Measurements from ENCODE around the gene IER5. TPM values are rescaled to one million over a fixed set of nuclear protein-coding genes. Genes with fewer than 3 reads are reported as not detected.
A peak's percentile ranks its signal among the peaks of the same experiment; 100 is the strongest.

IER5 gene
- total and polyA plus RNA-seq, 2 donors (not counting 1 experiment from before 2014, with no cell fraction given), result 98.1 to 166 TPM

DNA sequence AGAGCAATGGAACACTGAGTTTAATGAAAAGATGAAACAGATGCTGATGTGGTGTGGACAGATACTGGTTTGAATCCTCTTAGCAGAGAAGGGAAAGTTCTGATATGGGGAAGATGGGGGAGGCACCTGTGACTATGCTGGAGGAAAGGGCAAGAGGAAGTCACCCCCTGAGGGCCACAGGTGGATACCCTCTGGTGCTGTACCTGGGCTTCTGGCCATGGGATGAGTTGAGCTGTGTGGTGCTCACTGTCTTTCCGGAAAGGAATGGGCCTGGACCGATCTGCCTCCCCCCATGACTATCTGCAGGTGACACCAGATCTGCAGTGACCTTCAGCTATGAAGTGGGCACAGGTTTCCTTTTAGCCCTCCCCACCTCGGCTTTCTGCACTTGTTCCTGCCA lies 52.4 kb downstream of the IER5 start:
- H3K4me1 Mint-ChIP-seq, result peaks cover 64% of the 10 kb centered on the region
- Histone ChIP-seq H3K36me3 (replicated peaks in 1 of 2; ENCODE audit: control extremely low read depth in 1 of 2, control insufficient read depth in 1 of 2, extremely low read depth in 1 of 2, insufficient read depth in 2 of 2, low read length in 1 of 2) (no peaks in the 10 kb centered on the region), H3K9ac (ENCODE audit: low read length) (no peak overlapping the region), H3K4me3 (ENCODE audit: control extremely low read depth in 1 of 5, extremely low read depth in 1 of 5, insufficient read depth in 1 of 5, low read depth in 2 of 5, low read length in 4 of 5) (no peak overlapping the region), H3K4me2 (replicated peaks; ENCODE audit: low read depth, low read length, poor library complexity, severe bottlenecking) (peak overlapping the region; percentile 51), H3K27me3 (replicated peaks in 1 of 4; ENCODE audit: control extremely low read depth in 1 of 4, control insufficient read depth in 3 of 4, insufficient read depth in 4 of 4, low read length in 3 of 4) (no peaks in the 10 kb centered on the region), H3K79me2 (ENCODE audit: control insufficient read depth, insufficient read depth, low read length) (peaks cover 14% of the 10 kb centered on the region), H3K27ac (ENCODE audit: low read length in 2 of 2) (no peak overlapping the region), H3K9me3 (ENCODE audit: control extremely low read depth in 1 of 3, control insufficient read depth in 2 of 3, insufficient read depth in 1 of 3, low read length in 2 of 3) (no peaks in the 10 kb centered on the region), H4K20me1 (ENCODE audit: control insufficient read depth, insufficient read depth, low read length, poor library complexity, severe bottlenecking) (no peaks in the 10 kb centered on the region), H2AFZ (ENCODE audit: insufficient read depth, low read depth, low read length, poor library complexity, severe bottlenecking) (no peak overlapping the region), H3K4me1 (ENCODE audit: control insufficient read depth in 2 of 2, insufficient read depth in 2 of 2, low read length in 2 of 2) (peaks cover 50 to 55% of the 10 kb centered on the region in 2 donors)
- ChIA-PET POLR2A (interaction anchor here (0.9 to 4.0 kb wide), 9 partner anchors 9 to 119 kb away, joined by 3 to 48 read pairs (median 6); partner anchors contain the start of genes IER5 and STX6), CTCF (interaction anchor here (1.1 to 20.8 kb wide), 19 partner anchors 9 to 608 kb away, joined by 3 to 672 read pairs (median 30); partner anchors contain the start of genes IER5 and MR1)
- no peaks in the 10 kb centered on the region for H3K27me3 Mint-ChIP-seq
- H3K4me3 Mint-ChIP-seq, result peak overlapping the region; percentile 24
- H3K9me3 Mint-ChIP-seq (ENCODE audit: insufficient read depth), result no peaks in the 10 kb centered on the region
- peak; percentile 36 for DNase-seq
- ATAC-seq (ENCODE audit: low read depth), result no peak
- intact Hi-C loops (cut with micrococcal nuclease), result no loop called here
- TF ChIP-seq, protein P1, sequence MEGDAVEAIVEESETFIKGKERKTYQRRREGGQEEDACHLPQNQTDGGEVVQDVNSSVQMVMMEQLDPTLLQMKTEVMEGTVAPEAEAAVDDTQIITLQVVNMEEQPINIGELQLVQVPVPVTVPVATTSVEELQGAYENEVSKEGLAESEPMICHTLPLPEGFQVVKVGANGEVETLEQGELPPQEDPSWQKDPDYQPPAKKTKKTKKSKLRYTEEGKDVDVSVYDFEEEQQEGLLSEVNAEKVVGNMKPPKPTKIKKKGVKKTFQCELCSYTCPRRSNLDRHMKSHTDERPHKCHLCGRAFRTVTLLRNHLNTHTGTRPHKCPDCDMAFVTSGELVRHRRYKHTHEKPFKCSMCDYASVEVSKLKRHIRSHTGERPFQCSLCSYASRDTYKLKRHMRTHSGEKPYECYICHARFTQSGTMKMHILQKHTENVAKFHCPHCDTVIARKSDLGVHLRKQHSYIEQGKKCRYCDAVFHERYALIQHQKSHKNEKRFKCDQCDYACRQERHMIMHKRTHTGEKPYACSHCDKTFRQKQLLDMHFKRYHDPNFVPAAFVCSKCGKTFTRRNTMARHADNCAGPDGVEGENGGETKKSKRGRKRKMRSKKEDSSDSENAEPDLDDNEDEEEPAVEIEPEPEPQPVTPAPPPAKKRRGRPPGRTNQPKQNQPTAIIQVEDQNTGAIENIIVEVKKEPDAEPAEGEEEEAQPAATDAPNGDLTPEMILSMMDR (IDR thresholded peaks at IDR 0.05), result no peak
- TF ChIP-seq EZH2 (IDR thresholded peaks at IDR 0.05; ENCODE audit: borderline replicate concordance, insufficient read depth, low read depth, low read length, poor library complexity, severe bottlenecking), result no peak
- WGBS (ENCODE audit: insufficient coverage), result 80% methylated on average over 1 of the region's 3 CpGs
- peak overlapping the region; percentile 55 for H3K27ac Mint-ChIP-seq

DNA sequence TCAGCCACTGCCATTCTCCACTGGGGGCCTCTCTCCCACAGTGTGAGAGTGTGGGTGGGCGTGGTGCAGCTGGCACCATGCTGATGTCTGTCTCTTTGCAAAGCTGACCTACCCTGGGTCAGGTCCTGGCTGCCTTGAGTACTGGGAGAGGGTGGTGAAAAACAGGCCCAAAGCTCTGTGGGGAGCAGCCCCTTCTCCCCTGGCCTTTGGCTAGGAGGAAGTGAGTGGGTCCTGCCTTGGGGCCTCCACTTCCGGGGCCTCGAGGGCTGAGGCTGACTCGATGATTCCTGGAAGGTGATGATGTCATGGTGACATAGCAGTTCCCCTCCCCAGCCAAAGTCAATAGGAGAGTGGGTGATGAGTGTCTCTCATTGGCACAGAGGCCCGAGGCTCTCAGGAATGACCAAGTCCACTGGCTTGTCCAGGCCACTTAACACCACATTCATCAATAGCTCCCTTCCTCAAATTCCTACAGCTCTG lies 53.0 kb downstream of the IER5 start:
- POLR2A ChIA-PET, result interaction anchor here (0.6 to 4.0 kb wide), 10 partner anchors 10 to 641 kb away, joined by 3 to 48 read pairs (median 5); partner anchors contain the start of genes IER5 and STX6
- H3K4me1 Mint-ChIP-seq, result peaks cover 58% of the 10 kb centered on the region

More for the DNA sequence above, 53.0 kb downstream of the IER5 start:
- 0% methylated on average over 1 of the region's 5 CpGs for WGBS (ENCODE audit: insufficient coverage)
- no peak for TF ChIP-seq EZH2 (IDR thresholded peaks at IDR 0.05; ENCODE audit: borderline replicate concordance, insufficient read depth, low read depth, low read length, poor library complexity, severe bottlenecking)
- TF ChIP-seq, protein P1 (IDR thresholded peaks at IDR 0.05), result no peak
- H3K27me3 ChIP-seq (replicated peaks in 1 of 4; ENCODE audit: control extremely low read depth in 1 of 4, control insufficient read depth in 3 of 4, insufficient read depth in 4 of 4, low read length in 3 of 4), result no peaks in the 10 kb centered on the region
- DNase-seq (peak; percentile 33), ATAC-seq (ENCODE audit: low read depth) (peak; percentile 37)
- H3K9me3 Mint-ChIP-seq (ENCODE audit: insufficient read depth), result no peaks in the 10 kb centered on the region
- intact Hi-C loops (cut with micrococcal nuclease), result no loop called here
- no peaks in the 10 kb centered on the region for H3K9me3 ChIP-seq (ENCODE audit: control extremely low read depth in 1 of 3, control insufficient read depth in 2 of 3, insufficient read depth in 1 of 3, low read length in 2 of 3)
- H2AFZ ChIP-seq (ENCODE audit: insufficient read depth, low read depth, low read length, poor library complexity, severe bottlenecking), result peak overlapping the region; percentile 6
- CTCF ChIA-PET, result interaction anchor here (0.9 to 20.8 kb wide), 29 partner anchors 8 to 609 kb away, joined by 3 to 672 read pairs (median 11); partner anchors contain the start of genes IER5 and MR1
- peaks cover 8% of the 10 kb centered on the region for H3K79me2 ChIP-seq (ENCODE audit: control insufficient read depth, insufficient read depth, low read length)
- no peaks in the 10 kb centered on the region for H3K27me3 Mint-ChIP-seq
- H3K4me3 ChIP-seq (ENCODE audit: control extremely low read depth in 1 of 5, extremely low read depth in 1 of 5, insufficient read depth in 1 of 5, low read depth in 2 of 5, low read length in 4 of 5), result no peak overlapping the region
- no peak overlapping the region for H3K27ac ChIP-seq (ENCODE audit: low read length in 2 of 2)
- peaks cover 44 to 50% of the 10 kb centered on the region in 2 donors for H3K4me1 ChIP-seq (ENCODE audit: control insufficient read depth in 2 of 2, insufficient read depth in 2 of 2, low read length in 2 of 2)
- H3K9ac ChIP-seq (ENCODE audit: low read length), result no peak overlapping the region
- no peaks in the 10 kb centered on the region for H4K20me1 ChIP-seq (ENCODE audit: control insufficient read depth, insufficient read depth, low read length, poor library complexity, severe bottlenecking)
- H3K4me2 ChIP-seq (replicated peaks; ENCODE audit: low read depth, low read length, poor library complexity, severe bottlenecking), result peak overlapping the region; percentile 51
- H3K4me3 Mint-ChIP-seq, result peak overlapping the region; percentile 6
- peak overlapping the region; percentile 55 for H3K27ac Mint-ChIP-seq
- H3K36me3 ChIP-seq (replicated peaks in 1 of 2; ENCODE audit: control extremely low read depth in 1 of 2, control insufficient read depth in 1 of 2, extremely low read depth in 1 of 2, insufficient read depth in 2 of 2, low read length in 1 of 2), result no peaks in the 10 kb centered on the region
